ENCODE measurements around the gene VWA8. TPM values are rescaled to one million over a fixed set of nuclear protein-coding genes. Genes with fewer than 3 reads are reported as not detected.

Gene VWA8
- total RNA-seq, 1 donor = 21.4 TPM

DNA sequence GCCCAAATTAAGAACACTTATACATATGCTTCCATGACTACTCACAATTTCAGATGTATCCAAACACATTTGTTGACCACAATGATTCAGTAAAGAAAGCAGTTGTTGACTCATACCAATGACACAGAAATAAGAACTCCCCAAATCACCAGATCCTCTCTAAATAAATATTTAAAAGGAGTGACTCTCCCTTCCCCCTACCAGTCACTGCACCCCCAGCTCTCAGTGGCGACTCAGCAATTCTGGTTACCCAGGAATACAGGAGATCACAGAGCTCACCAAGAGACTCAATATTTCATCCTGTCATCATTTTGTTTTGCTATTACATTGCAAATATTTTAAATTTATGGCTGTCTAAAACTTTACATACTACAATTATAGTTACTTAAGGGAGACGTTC, 372.0 kb downstream of the VWA8 start:
- peak overlapping the region; percentile 70 for H3K27ac ChIP-seq (ENCODE audit: low read depth, low read length)
- H3K27me3 ChIP-seq (ENCODE audit: insufficient read depth, low read length) = no peaks in the 10 kb centered on the region
- no peak for TF ChIP-seq CTCF (IDR thresholded peaks at IDR 0.05; ENCODE audit: extremely low read depth, low read depth, low read length)

DNA sequence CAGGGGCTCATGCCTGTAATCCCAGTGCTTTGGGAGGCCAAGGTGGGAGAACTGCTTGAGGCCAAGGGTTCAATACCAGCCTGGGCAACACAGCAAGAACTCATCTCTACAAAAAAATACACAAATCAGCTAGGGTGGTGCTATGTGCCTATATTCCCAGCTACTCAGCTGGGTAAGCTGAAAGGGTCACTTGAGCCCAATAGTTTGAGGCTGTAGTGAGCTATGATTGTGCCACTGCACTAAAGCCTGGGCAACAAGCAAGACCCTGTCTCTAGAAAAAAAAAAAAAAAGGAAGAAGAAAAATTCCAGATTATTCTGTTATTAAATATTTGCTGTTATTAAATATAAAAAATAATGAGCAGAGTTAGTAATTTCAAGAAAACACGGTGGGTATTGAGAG, 372.5 kb downstream of the VWA8 start:
- H3K79me2 ChIP-seq (ENCODE audit: insufficient read depth, low read length) = no peaks in the 10 kb centered on the region
- peaks cover 17% of the 10 kb centered on the region for H3K4me1 ChIP-seq (ENCODE audit: insufficient read depth, low read length)
- H3K36me3 ChIP-seq (ENCODE audit: insufficient read depth, low read length) = peaks cover 5% of the 10 kb centered on the region
- H3K9me3 ChIP-seq (ENCODE audit: low read depth, low read length) = no peaks in the 10 kb centered on the region
- no peak for TF ChIP-seq CTCF (IDR thresholded peaks at IDR 0.05; ENCODE audit: extremely low read depth, low read depth, low read length)
- H3K27ac ChIP-seq (ENCODE audit: low read depth, low read length) = peak overlapping the region; percentile 70
- DNase-seq (ENCODE audit: insufficient read length, low spot score, missing footprints) = no peak
- no peak overlapping the region for H3K4me3 ChIP-seq (ENCODE audit: insufficient read depth, low read length)
- H3K4me2 ChIP-seq (ENCODE audit: insufficient read depth, low read length) = no peak overlapping the region
- H3K27me3 ChIP-seq (ENCODE audit: insufficient read depth, low read length) = no peaks in the 10 kb centered on the region
- H2AFZ ChIP-seq (ENCODE audit: low read length) = no peak overlapping the region
- H4K20me1 ChIP-seq (ENCODE audit: insufficient read depth, low read length) = no peaks in the 10 kb centered on the region

More for the DNA sequence above, 372.0 kb downstream of the VWA8 start:
- Histone ChIP-seq H3K4me2 (ENCODE audit: insufficient read depth, low read length) (no peak overlapping the region), H3K36me3 (ENCODE audit: insufficient read depth, low read length) (peaks cover 5% of the 10 kb centered on the region), H3K4me3 (ENCODE audit: insufficient read depth, low read length) (no peak overlapping the region), H3K4me1 (ENCODE audit: insufficient read depth, low read length) (peaks cover 17% of the 10 kb centered on the region), H2AFZ (ENCODE audit: low read length) (no peak overlapping the region), H4K20me1 (ENCODE audit: insufficient read depth, low read length) (no peaks in the 10 kb centered on the region), H3K79me2 (ENCODE audit: insufficient read depth, low read length) (no peaks in the 10 kb centered on the region), H3K9me3 (ENCODE audit: low read depth, low read length) (no peaks in the 10 kb centered on the region)
- DNase-seq (ENCODE audit: insufficient read length, low spot score, missing footprints) = peak; percentile 80

- no peaks in the 10 kb centered on the region for H4K20me1 ChIP-seq (ENCODE audit: insufficient read depth, low read length)
- H3K4me3 ChIP-seq (ENCODE audit: insufficient read depth, low read length) = no peak overlapping the region
- H3K79me2 ChIP-seq (ENCODE audit: insufficient read depth, low read length) = no peaks in the 10 kb centered on the region
- H3K36me3 ChIP-seq (ENCODE audit: insufficient read depth, low read length) = peaks cover 5% of the 10 kb centered on the region
- H3K4me2 ChIP-seq (ENCODE audit: insufficient read depth, low read length) = no peak overlapping the region
- TF ChIP-seq CTCF (IDR thresholded peaks at IDR 0.05; ENCODE audit: extremely low read depth, low read depth, low read length) = no peak
- H3K9me3 ChIP-seq (ENCODE audit: low read depth, low read length) = no peaks in the 10 kb centered on the region
- no peak overlapping the region for H3K27ac ChIP-seq (ENCODE audit: low read depth, low read length)
- no peak overlapping the region for H2AFZ ChIP-seq (ENCODE audit: low read length)
- DNase-seq (ENCODE audit: insufficient read length, low spot score, missing footprints) = no peak
- peaks cover 17% of the 10 kb centered on the region for H3K4me1 ChIP-seq (ENCODE audit: insufficient read depth, low read length)
- H3K27me3 ChIP-seq (ENCODE audit: insufficient read depth, low read length) = no peaks in the 10 kb centered on the region
These were observed 373.4 kb downstream of the VWA8 start for GRCh38 chr13:41587490-41587889.

DNA sequence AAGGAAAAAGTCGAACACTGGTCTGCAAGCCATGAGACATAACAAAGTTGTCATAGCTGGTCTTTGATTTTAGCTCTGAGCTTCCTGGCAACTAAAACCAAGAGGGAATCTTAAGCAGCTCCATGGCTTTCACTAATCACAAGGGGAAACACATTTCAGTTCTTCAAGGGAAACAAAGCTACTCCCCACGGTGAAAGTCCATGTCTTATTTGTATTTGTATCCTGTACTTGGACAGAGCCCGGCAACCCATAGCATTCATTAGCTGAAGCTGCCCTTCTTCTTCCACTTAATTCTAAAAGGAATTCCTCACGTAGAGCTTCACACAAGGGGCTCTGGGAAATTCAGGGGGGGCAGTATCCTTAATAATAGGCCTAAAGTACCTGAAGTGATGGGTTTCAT, 374.7 kb downstream of the VWA8 start:
- H3K4me2 ChIP-seq (ENCODE audit: insufficient read depth, low read length) = no peak overlapping the region
- TF ChIP-seq CTCF (IDR thresholded peaks at IDR 0.05; ENCODE audit: extremely low read depth, low read depth, low read length) = no peak

More for the DNA sequence above, 374.7 kb downstream of the VWA8 start:
- Histone ChIP-seq H3K27ac (ENCODE audit: low read depth, low read length) (no peak overlapping the region), H3K36me3 (ENCODE audit: insufficient read depth, low read length) (peaks cover 5% of the 10 kb centered on the region), H3K79me2 (ENCODE audit: insufficient read depth, low read length) (no peaks in the 10 kb centered on the region), H2AFZ (ENCODE audit: low read length) (no peak overlapping the region), H3K4me1 (ENCODE audit: insufficient read depth, low read length) (peaks cover 27% of the 10 kb centered on the region), H3K4me3 (ENCODE audit: insufficient read depth, low read length) (no peak overlapping the region), H3K9me3 (ENCODE audit: low read depth, low read length) (no peaks in the 10 kb centered on the region), H3K27me3 (ENCODE audit: insufficient read depth, low read length) (no peaks in the 10 kb centered on the region), H4K20me1 (ENCODE audit: insufficient read depth, low read length) (no peaks in the 10 kb centered on the region)
- DNase-seq (ENCODE audit: insufficient read length, low spot score, missing footprints) = no peak
